NB4 (cell line): ENCODE results near the gene ZNF443.
"Not testable (repeated sequence)": the region's sequence is repeated elsewhere in the genome, so short reads cannot be mapped to it uniquely, and the experiment has no call there.

Source experiments
- CTCF ChIP-seq: IDR thresholded peaks from one replicate; pipeline ENCODE4 v1.5.1; 2012; ENCODE audit warnings: low read depth, low read length
- POLR2A ChIP-seq: IDR thresholded peaks from 2 replicates; pipeline ENCODE4 v1.6.1; 2011; ENCODE audit warnings: mild to moderate bottlenecking; ENCODE audit not compliant: insufficient read length; ENCODE audit errors: extremely low read depth

GRCh38 chr19:12467651-12468050 is 26.8 kb upstream of the ZNF443 start:
- not testable (repeated sequence) for TF ChIP-seq POLR2A, CTCF
